Renal pelvis (tissue), 12 donors: Measurements from ENCODE around the gene YWHAG. TPM values are rescaled to one million over a fixed set of nuclear protein-coding genes. Genes with fewer than 3 reads are reported as not detected.
A peak's percentile ranks its signal among the peaks of the same experiment; 100 is the strongest.
"Not testable (repeated sequence)": the region's sequence is repeated elsewhere in the genome, so short reads cannot be mapped to it uniquely, and the experiment has no call there.

Experiments used
- DNase-seq: peaks from one replicate; pipeline ENCODE4 v3.0.0-alpha.2; 2013
- long read RNA-seq, 16 experiments: transcript quantifications; one replicate each; lab custom pipeline, GENCODE V29; 2026
- polyA plus RNA-seq, 3 donors: library from polyadenylated mRNA; unstranded; fragments of 120-200 nt; gene quantifications; one replicate each; pipeline ENCODE4 v1.2.1, GENCODE V29; 2013; ENCODE audit not compliant: insufficient read length in 3 of 3

YWHAG gene
- 100 to 1,000 TPM; 116 to 125 (median 116) TPM for polyA plus RNA-seq
- long read RNA-seq, donor 1, transcript YWHAG-201 (2 exons, 3,750 nt) = major isoform, 49 of 49 reads
- long read RNA-seq, donor 1, partial matches to known transcripts = 0 of 49 reads
- long read RNA-seq, donor 1, other reads (novel, unspliced or antisense) = 0 of 49 reads
- long read RNA-seq, donor 2, transcript YWHAG-201 (2 exons, 3,750 nt) = major isoform, 47 of 47 reads
- long read RNA-seq, donor 2, partial matches to known transcripts = 0 of 47 reads
- long read RNA-seq, donor 2, other reads (novel, unspliced or antisense) = 0 of 47 reads
- long read RNA-seq, donor 3, transcript YWHAG-201 (2 exons, 3,750 nt) = major isoform, 53 of 53 reads
- long read RNA-seq, donor 3, partial matches to known transcripts = 0 of 53 reads
- long read RNA-seq, donor 3, other reads (novel, unspliced or antisense) = 0 of 53 reads
- long read RNA-seq, donor 4, transcript YWHAG-201 (2 exons, 3,750 nt) = major isoform, 35 of 35 reads
- long read RNA-seq, donor 4, partial matches to known transcripts = 0 of 35 reads
- long read RNA-seq, donor 4, other reads (novel, unspliced or antisense) = 0 of 35 reads
- long read RNA-seq, donor 5, transcript YWHAG-201 (2 exons, 3,750 nt) = major isoform, 18 of 18 reads
- long read RNA-seq, donor 5, partial matches to known transcripts = 0 of 18 reads
- long read RNA-seq, donor 5, other reads (novel, unspliced or antisense) = 0 of 18 reads
- long read RNA-seq, donor 6, transcript YWHAG-201 (2 exons, 3,750 nt) = major isoform, 50 of 50 reads
- long read RNA-seq, donor 6, partial matches to known transcripts = 0 of 50 reads
- long read RNA-seq, donor 6, other reads (novel, unspliced or antisense) = 0 of 50 reads
- long read RNA-seq, donor 7, transcript YWHAG-201 (2 exons, 3,750 nt) = major isoform, 72 of 77 reads
- long read RNA-seq, donor 7, partial matches to known transcripts = 5 of 77 reads
- long read RNA-seq, donor 7, other reads (novel, unspliced or antisense) = 0 of 77 reads
- long read RNA-seq, donor 8, transcript YWHAG-201 (2 exons, 3,750 nt) = major isoform, 13 of 13 reads
- long read RNA-seq, donor 8, partial matches to known transcripts = 0 of 13 reads
- long read RNA-seq, donor 8, other reads (novel, unspliced or antisense) = 0 of 13 reads
- long read RNA-seq, donor 9, transcript YWHAG-201 (2 exons, 3,750 nt) = major isoform, 49 of 49 reads
- long read RNA-seq, donor 9, partial matches to known transcripts = 0 of 49 reads
- long read RNA-seq, donor 9, other reads (novel, unspliced or antisense) = 0 of 49 reads
- long read RNA-seq, donor 10, transcript YWHAG-201 (2 exons, 3,750 nt) = major isoform, 57 of 57 reads
- long read RNA-seq, donor 10, partial matches to known transcripts = 0 of 57 reads
- long read RNA-seq, donor 10, other reads (novel, unspliced or antisense) = 0 of 57 reads
- long read RNA-seq, donor 11, transcript YWHAG-201 (2 exons, 3,750 nt) = major isoform, 46 of 46 reads
- long read RNA-seq, donor 11, partial matches to known transcripts = 0 of 46 reads
- long read RNA-seq, donor 11, other reads (novel, unspliced or antisense) = 0 of 46 reads
- long read RNA-seq, donor 12, transcript YWHAG-201 (2 exons, 3,750 nt) = major isoform, 59 of 59 reads
- long read RNA-seq, donor 12, partial matches to known transcripts = 0 of 59 reads
- long read RNA-seq, donor 12, other reads (novel, unspliced or antisense) = 0 of 59 reads
- long read RNA-seq, donor 13, transcript YWHAG-201 (2 exons, 3,750 nt) = major isoform, 35 of 105 reads
- long read RNA-seq, donor 13, partial matches to known transcripts = 70 of 105 reads
- long read RNA-seq, donor 13, other reads (novel, unspliced or antisense) = 0 of 105 reads
- long read RNA-seq, donor 14, transcript YWHAG-201 (2 exons, 3,750 nt) = major isoform, 94 of 94 reads
- long read RNA-seq, donor 14, partial matches to known transcripts = 0 of 94 reads
- long read RNA-seq, donor 14, other reads (novel, unspliced or antisense) = 0 of 94 reads
- long read RNA-seq, donor 15, transcript YWHAG-201 (2 exons, 3,750 nt) = major isoform, 32 of 32 reads
- long read RNA-seq, donor 15, partial matches to known transcripts = 0 of 32 reads
- long read RNA-seq, donor 15, other reads (novel, unspliced or antisense) = 0 of 32 reads
- long read RNA-seq, donor 16, transcript YWHAG-201 (2 exons, 3,750 nt) = major isoform, 58 of 58 reads
- long read RNA-seq, donor 16, partial matches to known transcripts = 0 of 58 reads
- long read RNA-seq, donor 16, other reads (novel, unspliced or antisense) = 0 of 58 reads

GRCh38 chr7:76358481-76359110 is at the start of gene YWHAG:
TSS of gene YWHAG (minus strand) at chr7:76358991. CDS start at chr7:76358808, 183 bp downstream.
- DNase-seq = peak; percentile 86

- no peak for DNase-seq
Observed at GRCh38 chr7:76408121-76408560, 49.4 kb upstream of the YWHAG start.

GRCh38 chr7:76407718-76408117 is 48.9 kb upstream of the YWHAG start:
- DNase-seq = no peak

- DNase-seq = no peak
Observed at GRCh38 chr7:76405738-76406137, 46.9 kb upstream of the YWHAG start.

- no peak for DNase-seq
Observed at GRCh38 chr7:76403780-76404494, 45.1 kb upstream of the YWHAG start.

- not testable (repeated sequence) for DNase-seq
Observed at GRCh38 chr7:76403097-76403496, 44.3 kb upstream of the YWHAG start.

- no peak for DNase-seq
Observed at GRCh38 chr7:76400248-76400647, 41.5 kb upstream of the YWHAG start.

GRCh38 chr7:76397409-76398183 is 38.8 kb upstream of the YWHAG start:
- peak; percentile 67 for DNase-seq

- no peak for DNase-seq
Observed at GRCh38 chr7:76396864-76397263, 38.1 kb upstream of the YWHAG start.

GRCh38 chr7:76395965-76396726 is 37.4 kb upstream of the YWHAG start:
- peak; percentile 47 for DNase-seq

GRCh38 chr7:76395605-76395964 is 36.8 kb upstream of the YWHAG start:
- not testable (repeated sequence) for DNase-seq

GRCh38 chr7:76394957-76395356 is 36.2 kb upstream of the YWHAG start:
- DNase-seq = no peak

GRCh38 chr7:76393116-76394031 is 34.6 kb upstream of the YWHAG start:
- peak; percentile 84 for DNase-seq

GRCh38 chr7:76392531-76393115 is 33.8 kb upstream of the YWHAG start:
- no peak for DNase-seq

GRCh38 chr7:76390092-76390491 is 31.3 kb upstream of the YWHAG start:
- no peak for DNase-seq
